MCF 10A (cell line): ENCODE data around the gene ELOVL5. TPM values are rescaled to one million over a fixed set of nuclear protein-coding genes. Genes with fewer than 3 reads are reported as not detected.
A peak's percentile ranks its signal among the peaks of the same experiment; 100 is the strongest.
"Not testable (repeated sequence)": the region's sequence is repeated elsewhere in the genome, so short reads cannot be mapped to it uniquely, and the experiment has no call there.

Experiments
- BruUV-seq: library from RNA; stranded (reverse); fragments of 400-500 nt; replicated peaks from 2 replicates; lab custom pipeline; 2021; lab: Mats Ljungman, UMichigan
- CTCF ChIA-PET: fragments of 300-600 bp; sonication (Branson Sonifier 250); formaldehyde crosslinking; extraction: SDS; loops from one replicate; lab custom pipeline; 2021; ENCODE audit warnings: antibody characterized with exemption, inconsistent platforms; lab: Yijun Ruan, JAX
- POLR2A ChIA-PET: fragments of 300-600, 350-650 bp; sonication (Branson Sonifier 250); formaldehyde crosslinking; extraction: SDS; loops from one replicate; lab custom pipeline; 2020; ENCODE audit warnings: antibody characterized with exemption, inconsistent platforms; lab: Yijun Ruan, JAX
- DNase-seq: peaks from one replicate; pipeline ENCODE4 v3.0.0-alpha.2; 2018; ENCODE audit not compliant: unreplicated experiment
- H3K27ac Mint-ChIP-seq: one replicate; pipeline ENCODE4 v1.8.0; 2022; ENCODE audit warnings: mild to moderate bottlenecking, low read depth, mixed read lengths; ENCODE audit not compliant: unreplicated experiment
- H3K27me3 Mint-ChIP-seq: one replicate; pipeline ENCODE4 v1.8.0; 2022; ENCODE audit warnings: mixed read lengths; ENCODE audit not compliant: insufficient read depth, unreplicated experiment
- H3K36me3 Mint-ChIP-seq: one replicate; pipeline ENCODE4 v1.8.0; 2022; ENCODE audit warnings: mild to moderate bottlenecking, moderate library complexity, mixed read lengths; ENCODE audit not compliant: insufficient read depth, unreplicated experiment
- H3K4me1 Mint-ChIP-seq: one replicate; pipeline ENCODE4 v1.8.0; 2022; ENCODE audit warnings: mixed read lengths; ENCODE audit not compliant: insufficient read depth, unreplicated experiment
- H3K4me3 Mint-ChIP-seq: one replicate; pipeline ENCODE4 v1.8.0; 2022; ENCODE audit warnings: mild to moderate bottlenecking, moderate library complexity, mixed read lengths; ENCODE audit not compliant: unreplicated experiment
- H3K9me3 Mint-ChIP-seq: one replicate; pipeline ENCODE4 v1.8.0; 2022; ENCODE audit warnings: mixed read lengths; ENCODE audit not compliant: unreplicated experiment
- CTCF ChIP-seq: fragments of 200-600 bp; IDR thresholded peaks from one replicate; pipeline ENCODE4 v1.8.0; 2022; ENCODE audit warnings: antibody characterized with exemption, mild to moderate bottlenecking; ENCODE audit not compliant: unreplicated experiment
- intact Hi-C: fragments of 100-400 bp; cut with micrococcal nuclease; formaldehyde crosslinking; loops from 2 replicates; pipeline ENCODE4 v1.14.1; 2022
- total RNA-seq: library from RNA; stranded (reverse); gene quantifications from 2 replicates; pipeline ENCODE4 v1.2.3, GENCODE V29; 2022

The ELOVL5 gene
- total RNA-seq, 1 experiment from 2014 or later = 58.3 TPM

GRCh38 chr6:53309901-53310300 lies 38.8 kb downstream of the ELOVL5 start:
- ChIA-PET POLR2A (interaction anchor here (0.9 to 3.7 kb wide), 9 partner anchors 9 to 171 kb away, joined by 3 to 44 read pairs (median 5); partner anchors contain the start of gene ELOVL5), CTCF (interaction anchor here (0.6 to 1.6 kb wide), 9 partner anchors 8 to 186 kb away, joined by 3 to 7 read pairs (median 3); no protein-coding TSS in a partner anchor)
- TF ChIP-seq CTCF = no peak
- H3K27ac Mint-ChIP-seq = peak overlapping the region; percentile 64
- H3K36me3 Mint-ChIP-seq = no peaks in the 10 kb centered on the region
- no peak for DNase-seq
- no peaks in the 10 kb centered on the region for H3K9me3 Mint-ChIP-seq
- BruUV-seq = no TSS peak
- intact Hi-C loops = loop anchor here (2.0 kb wide), 1 partner anchor 17 kb away; no protein-coding TSS in a partner anchor
- no peaks in the 10 kb centered on the region for H3K27me3 Mint-ChIP-seq
- H3K4me3 Mint-ChIP-seq = no peak overlapping the region
- peaks cover 46% of the 10 kb centered on the region for H3K4me1 Mint-ChIP-seq

GRCh38 chr6:53309059-53309900 lies 39.5 kb downstream of the ELOVL5 start:
- Mint-ChIP-seq H3K9me3 (no peaks in the 10 kb centered on the region), H3K36me3 (no peaks in the 10 kb centered on the region), H3K27ac (peak overlapping the region; percentile 64), H3K4me3 (peak overlapping the region; percentile 32), H3K27me3 (no peaks in the 10 kb centered on the region), H3K4me1 (peaks cover 45% of the 10 kb centered on the region)
- ChIA-PET POLR2A (interaction anchor here (0.6 to 3.7 kb wide), 17 partner anchors 9 to 367 kb away, joined by 3 to 44 read pairs (median 4); partner anchors contain the start of gene ELOVL5), CTCF (interaction anchor here (0.6 to 1.6 kb wide), 10 partner anchors 9 to 187 kb away, joined by 3 to 7 read pairs (median 3); no protein-coding TSS in a partner anchor)
- DNase-seq = peak; percentile 77
- no peak for TF ChIP-seq CTCF
- no TSS peak for BruUV-seq
- intact Hi-C loops = loop anchor here (2.0 kb wide), 1 partner anchor 18 kb away; no protein-coding TSS in a partner anchor

GRCh38 chr6:53306819-53307347 lies 41.9 kb downstream of the ELOVL5 start:
- H3K4me3 Mint-ChIP-seq = no peak overlapping the region
- POLR2A ChIA-PET = interaction anchor here (0.6 to 1.7 kb wide), 7 partner anchors 10 to 382 kb away, joined by 3 to 4 read pairs (median 3); partner anchors contain the start of gene ELOVL5
- CTCF ChIA-PET = interaction anchor here (0.6 kb wide), 1 partner anchor 160 kb away, joined by 3 read pairs; no protein-coding TSS in a partner anchor
- intact Hi-C loops = no loop called here
- no TSS peak for BruUV-seq
- peak; percentile 68 for DNase-seq
- H3K27me3 Mint-ChIP-seq = no peaks in the 10 kb centered on the region
- H3K36me3 Mint-ChIP-seq = peaks cover 6% of the 10 kb centered on the region
- H3K4me1 Mint-ChIP-seq = peaks cover 47% of the 10 kb centered on the region
- TF ChIP-seq CTCF = no peak
- peak overlapping the region; percentile 39 for H3K27ac Mint-ChIP-seq
- H3K9me3 Mint-ChIP-seq = no peaks in the 10 kb centered on the region

- peaks cover 54% of the 10 kb centered on the region for H3K4me1 Mint-ChIP-seq
- peak overlapping the region; percentile 39 for H3K27ac Mint-ChIP-seq
- DNase-seq = not testable (repeated sequence)
Observed at GRCh38 chr6:53306217-53306616, 42.5 kb downstream of the ELOVL5 start.

GRCh38 chr6:53305506-53306005 lies 43.2 kb downstream of the ELOVL5 start:
- peaks cover 58% of the 10 kb centered on the region for H3K4me1 Mint-ChIP-seq
- CTCF ChIA-PET, POLR2A ChIA-PET, H3K9me3 Mint-ChIP-seq, DNase-seq, H3K27me3 Mint-ChIP-seq, H3K4me3 Mint-ChIP-seq, H3K36me3 Mint-ChIP-seq, intact Hi-C loops, BruUV-seq, H3K27ac Mint-ChIP-seq: not testable (repeated sequence)

More at GRCh38 chr6:53306217-53306616, 42.5 kb downstream of the ELOVL5 start:
- H3K27me3 Mint-ChIP-seq, intact Hi-C loops, H3K9me3 Mint-ChIP-seq, CTCF ChIA-PET, BruUV-seq, H3K36me3 Mint-ChIP-seq, H3K4me3 Mint-ChIP-seq: not testable (repeated sequence)
- POLR2A ChIA-PET = interaction anchor here (0.8 to 1.7 kb wide), 5 partner anchors 11 to 159 kb away, joined by 3 to 4 read pairs (median 3); partner anchors contain the start of gene ELOVL5

GRCh38 chr6:53304953-53305352 lies 43.8 kb downstream of the ELOVL5 start:
- DNase-seq, H3K27me3 Mint-ChIP-seq, H3K27ac Mint-ChIP-seq, BruUV-seq, CTCF ChIA-PET, POLR2A ChIA-PET, intact Hi-C loops, H3K4me3 Mint-ChIP-seq, H3K36me3 Mint-ChIP-seq, H3K9me3 Mint-ChIP-seq: not testable (repeated sequence)
- peaks cover 58% of the 10 kb centered on the region for H3K4me1 Mint-ChIP-seq
